ENCODE measurements around the gene TEKT5.

The TEKT5 gene

GRCh38 chr16:10644092-10644491 lies 50.6 kb downstream of the TEKT5 start:
- Histone ChIP-seq H3K4me2 (ENCODE audit: low read depth, low read length, poor library complexity, severe bottlenecking) (no peak overlapping the region), H4K20me1 (ENCODE audit: insufficient read depth, low read length, poor library complexity, severe bottlenecking) (no peaks in the 10 kb centered on the region)
- TF ChIP-seq, protein P1, sequence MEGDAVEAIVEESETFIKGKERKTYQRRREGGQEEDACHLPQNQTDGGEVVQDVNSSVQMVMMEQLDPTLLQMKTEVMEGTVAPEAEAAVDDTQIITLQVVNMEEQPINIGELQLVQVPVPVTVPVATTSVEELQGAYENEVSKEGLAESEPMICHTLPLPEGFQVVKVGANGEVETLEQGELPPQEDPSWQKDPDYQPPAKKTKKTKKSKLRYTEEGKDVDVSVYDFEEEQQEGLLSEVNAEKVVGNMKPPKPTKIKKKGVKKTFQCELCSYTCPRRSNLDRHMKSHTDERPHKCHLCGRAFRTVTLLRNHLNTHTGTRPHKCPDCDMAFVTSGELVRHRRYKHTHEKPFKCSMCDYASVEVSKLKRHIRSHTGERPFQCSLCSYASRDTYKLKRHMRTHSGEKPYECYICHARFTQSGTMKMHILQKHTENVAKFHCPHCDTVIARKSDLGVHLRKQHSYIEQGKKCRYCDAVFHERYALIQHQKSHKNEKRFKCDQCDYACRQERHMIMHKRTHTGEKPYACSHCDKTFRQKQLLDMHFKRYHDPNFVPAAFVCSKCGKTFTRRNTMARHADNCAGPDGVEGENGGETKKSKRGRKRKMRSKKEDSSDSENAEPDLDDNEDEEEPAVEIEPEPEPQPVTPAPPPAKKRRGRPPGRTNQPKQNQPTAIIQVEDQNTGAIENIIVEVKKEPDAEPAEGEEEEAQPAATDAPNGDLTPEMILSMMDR (conservative IDR thresholded peaks at IDR 0.05; ENCODE audit: low read length) = no peak
- TF ChIP-seq EZH2phosphoT487 (IDR thresholded peaks at IDR 0.05; ENCODE audit: borderline replicate concordance) = no peak

DNA sequence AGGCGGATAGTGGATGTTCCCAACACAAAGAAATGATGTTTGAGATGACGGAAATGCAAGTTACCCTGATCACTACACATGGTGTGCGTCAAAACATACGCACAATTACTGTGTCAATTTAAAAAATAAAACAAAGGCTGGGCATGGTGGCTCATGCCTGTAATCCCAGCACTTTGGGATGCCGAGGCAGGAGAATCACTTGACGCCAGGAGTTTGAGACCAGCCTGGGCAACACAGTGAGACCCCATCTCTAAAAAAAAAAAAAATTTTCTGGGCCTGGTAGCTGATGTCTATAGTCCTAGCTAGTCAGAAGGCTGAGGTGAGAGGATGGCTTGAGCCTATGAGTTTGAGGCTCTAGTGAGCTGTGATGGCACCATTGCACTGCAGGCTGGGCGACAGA lies 51.8 kb downstream of the TEKT5 start:
- no peak overlapping the region for H3K4me3 ChIP-seq (ENCODE audit: low read length, poor library complexity, severe bottlenecking)
- H4K20me1 ChIP-seq (ENCODE audit: insufficient read depth, low read length, poor library complexity, severe bottlenecking) = no peaks in the 10 kb centered on the region
- no peaks in the 10 kb centered on the region for H3K9me3 ChIP-seq (ENCODE audit: insufficient read depth, low read depth, low read length)
- no peaks in the 10 kb centered on the region for H3K9me2 ChIP-seq (replicated peaks; ENCODE audit: low read depth, low read length)
- no peak overlapping the region for H3K9ac ChIP-seq (ENCODE audit: low read depth, low read length, poor library complexity, severe bottlenecking)
- H3K36me3 ChIP-seq (ENCODE audit: insufficient read depth, low read length) = no peaks in the 10 kb centered on the region
- no peaks in the 10 kb centered on the region for H3K27me3 ChIP-seq (ENCODE audit: insufficient read depth, low read length, poor library complexity, severe bottlenecking)
- H2AFZ ChIP-seq (ENCODE audit: low read length) = no peak overlapping the region
- H3K79me2 ChIP-seq (ENCODE audit: insufficient read depth, low read length) = no peaks in the 10 kb centered on the region
- no peak for TF ChIP-seq EZH2phosphoT487 (IDR thresholded peaks at IDR 0.05; ENCODE audit: borderline replicate concordance)
- TF ChIP-seq, protein P1 (conservative IDR thresholded peaks at IDR 0.05; ENCODE audit: low read length) = no peak
- no peak overlapping the region for H3K4me2 ChIP-seq (ENCODE audit: low read depth, low read length, poor library complexity, severe bottlenecking)
- H3F3A ChIP-seq (ENCODE audit: low read depth) = no peaks in the 10 kb centered on the region
- no peaks in the 10 kb centered on the region for H3K4me1 ChIP-seq (ENCODE audit: insufficient read depth, low read length, poor library complexity, severe bottlenecking)

More at GRCh38 chr16:10644092-10644491, 50.6 kb downstream of the TEKT5 start:
- Histone ChIP-seq H3K9ac (ENCODE audit: low read depth, low read length, poor library complexity, severe bottlenecking) (no peak overlapping the region), H2AFZ (ENCODE audit: low read length) (no peak overlapping the region), H3K9me3 (ENCODE audit: insufficient read depth, low read depth, low read length) (no peaks in the 10 kb centered on the region), H3K4me1 (ENCODE audit: insufficient read depth, low read length, poor library complexity, severe bottlenecking) (no peaks in the 10 kb centered on the region), H3K79me2 (ENCODE audit: insufficient read depth, low read length) (no peaks in the 10 kb centered on the region), H3K9me2 (replicated peaks; ENCODE audit: low read depth, low read length) (no peaks in the 10 kb centered on the region), H3F3A (ENCODE audit: low read depth) (no peaks in the 10 kb centered on the region), H3K4me3 (ENCODE audit: low read length, poor library complexity, severe bottlenecking) (no peak overlapping the region), H3K27me3 (ENCODE audit: insufficient read depth, low read length, poor library complexity, severe bottlenecking) (no peaks in the 10 kb centered on the region), H3K36me3 (ENCODE audit: insufficient read depth, low read length) (no peaks in the 10 kb centered on the region)

DNA sequence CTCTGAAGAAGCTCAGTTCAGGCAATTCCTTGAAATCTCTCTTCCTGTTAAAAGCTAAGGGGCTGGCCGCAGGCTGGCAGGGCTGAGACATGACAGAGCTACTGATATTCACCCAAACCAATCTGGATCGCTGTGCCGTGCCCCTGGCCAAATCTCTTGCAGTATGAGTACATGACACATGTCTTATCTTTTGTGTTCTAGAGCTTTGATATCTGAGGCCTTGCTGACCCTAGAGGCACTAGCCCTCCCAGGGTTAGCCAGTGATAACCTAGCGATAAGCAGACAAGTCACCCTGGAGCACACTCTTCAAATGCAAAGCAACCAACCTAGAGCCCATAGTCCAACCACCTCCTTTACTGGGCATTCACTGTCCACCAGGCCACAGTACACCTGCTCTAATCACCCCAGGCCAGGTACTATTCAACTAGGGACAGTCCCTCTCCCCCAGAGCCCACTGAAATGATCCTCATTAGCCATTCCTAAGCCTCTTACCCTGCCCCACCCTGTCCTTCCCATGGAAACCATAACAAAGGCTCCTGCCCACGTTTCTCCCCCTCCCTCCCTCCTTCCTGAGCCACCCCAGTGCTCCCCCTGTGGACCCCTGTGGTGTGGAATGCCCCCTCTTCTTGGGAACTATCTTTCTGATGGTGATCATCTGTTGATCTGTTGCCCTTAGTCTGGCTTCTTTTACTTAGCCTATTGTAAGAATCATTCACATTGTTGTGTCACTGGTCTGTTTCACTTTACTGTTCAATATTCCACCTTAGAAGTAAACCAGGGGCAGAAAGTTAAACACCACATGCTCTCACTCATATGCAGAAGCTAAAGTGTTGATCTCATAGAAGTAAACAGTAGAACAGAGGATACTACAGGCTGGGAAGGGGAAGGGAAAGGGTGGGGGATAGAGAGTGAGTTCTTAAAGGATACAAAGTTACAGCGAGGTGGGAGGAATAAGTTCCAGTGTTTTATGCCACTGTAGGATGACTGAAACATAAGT lies 52.5 kb downstream of the TEKT5 start:
- Histone ChIP-seq H3F3A (ENCODE audit: low read depth) (no peaks in the 10 kb centered on the region), H4K20me1 (ENCODE audit: insufficient read depth, low read length, poor library complexity, severe bottlenecking) (no peaks in the 10 kb centered on the region), H3K9ac (ENCODE audit: low read depth, low read length, poor library complexity, severe bottlenecking) (no peak overlapping the region), H3K9me3 (ENCODE audit: insufficient read depth, low read depth, low read length) (no peaks in the 10 kb centered on the region), H3K4me3 (ENCODE audit: low read length, poor library complexity, severe bottlenecking) (no peak overlapping the region), H3K79me2 (ENCODE audit: insufficient read depth, low read length) (no peaks in the 10 kb centered on the region), H3K36me3 (ENCODE audit: insufficient read depth, low read length) (no peaks in the 10 kb centered on the region), H3K9me2 (replicated peaks; ENCODE audit: low read depth, low read length) (no peaks in the 10 kb centered on the region), H3K27me3 (ENCODE audit: insufficient read depth, low read length, poor library complexity, severe bottlenecking) (no peaks in the 10 kb centered on the region), H2AFZ (ENCODE audit: low read length) (no peak overlapping the region), H3K4me1 (ENCODE audit: insufficient read depth, low read length, poor library complexity, severe bottlenecking) (no peaks in the 10 kb centered on the region), H3K4me2 (ENCODE audit: low read depth, low read length, poor library complexity, severe bottlenecking) (no peak overlapping the region)
- TF ChIP-seq EZH2phosphoT487 (IDR thresholded peaks at IDR 0.05; ENCODE audit: borderline replicate concordance) = no peak
- TF ChIP-seq, protein P1 (conservative IDR thresholded peaks at IDR 0.05; ENCODE audit: low read length) = no peak
